Activated T-cell treated with anti-CD3 and anti-CD28 coated beads, Interleukin-2, amount 50 U/mL, for 72 hours (primary cell): ENCODE data around the gene CBY3. TPM values are rescaled to one million over a fixed set of nuclear protein-coding genes. Genes with fewer than 3 reads are reported as not detected.
"Not testable (repeated sequence)": the region's sequence is repeated elsewhere in the genome, so short reads cannot be mapped to it uniquely, and the experiment has no call there.

Experiments used
- ATAC-seq, 2 donors: fragments of 150-1000 bp; cut with Tn5 transposase; replicated peaks in 1 of 2; 2 replicates each; pipeline ENCODE4 v1.10.0; 2021; ENCODE audit warnings: moderate library complexity in 2 of 2, mild to moderate bottlenecking in 1 of 2
- DNase-seq, 2 donors: peaks; one replicate each; pipeline ENCODE4 v3.0.0; 2021 to 2022; ENCODE audit warnings: mixed read lengths in 1 of 2
- H3K27ac Mint-ChIP-seq: one replicate; pipeline ENCODE4 v1.8.0; 2022; ENCODE audit warnings: mild to moderate bottlenecking, moderate library complexity, mixed read lengths
- H3K27me3 Mint-ChIP-seq: one replicate; pipeline ENCODE4 v1.8.0; 2022; ENCODE audit warnings: low read depth, mixed read lengths
- H3K36me3 Mint-ChIP-seq, 2 donors: one replicate each; pipeline ENCODE4 v1.8.0; 2022; ENCODE audit warnings: mixed read lengths in 2 of 2, mild to moderate bottlenecking in 1 of 2; ENCODE audit not compliant: insufficient read depth in 2 of 2
- H3K4me1 Mint-ChIP-seq: one replicate; pipeline ENCODE4 v1.8.0; 2022; ENCODE audit warnings: low read depth, mixed read lengths
- H3K4me3 Mint-ChIP-seq, 2 donors: one replicate each; pipeline ENCODE4 v1.8.0; 2022; ENCODE audit warnings: mild to moderate bottlenecking in 2 of 2, mixed read lengths in 2 of 2, moderate library complexity in 2 of 2
- H3K9me3 Mint-ChIP-seq, 2 donors: one replicate each; pipeline ENCODE4 v1.8.0; 2022; ENCODE audit warnings: mixed read lengths in 2 of 2
- total RNA-seq, 2 donors: library from RNA; stranded (reverse); gene quantifications; one replicate each; pipeline ENCODE4 v1.2.3, GENCODE V29; 2022

Gene CBY3
- total RNA-seq, 2 donors from 2014 or later, result 0.44 TPM; not detected in 1

DNA sequence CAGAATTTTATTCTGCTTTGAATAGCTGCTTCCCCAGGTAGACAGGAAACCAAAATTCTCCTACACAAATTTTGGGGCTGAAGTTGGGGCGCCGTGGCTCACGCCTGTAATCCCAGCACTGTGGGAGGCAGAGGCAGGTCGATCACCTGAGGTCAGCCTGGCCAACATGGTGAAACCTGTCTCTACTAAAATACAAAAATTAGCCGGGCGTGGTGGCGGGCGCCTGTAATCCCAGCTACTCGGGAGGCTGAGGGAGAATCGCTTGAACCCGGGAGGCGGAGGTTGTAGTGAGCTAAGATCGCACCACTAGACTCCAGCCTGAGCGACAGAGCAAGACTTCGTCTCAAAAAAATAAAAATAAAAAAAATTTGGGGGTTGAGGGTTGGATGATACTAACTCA, 16.7 kb upstream of the CBY3 start:
- not testable (repeated sequence) for H3K9me3 Mint-ChIP-seq, H3K27me3 Mint-ChIP-seq, ATAC-seq
- peaks cover 11 to 16% of the 10 kb centered on the region in 2 donors for H3K36me3 Mint-ChIP-seq
- H3K4me3 Mint-ChIP-seq, result peak overlapping the region; percentile 89 to 100
- DNase-seq, result peak in 1 of 2 donors; percentile 6
- peaks cover 35% of the 10 kb centered on the region for H3K4me1 Mint-ChIP-seq
- peak overlapping the region; percentile 100 for H3K27ac Mint-ChIP-seq

DNA sequence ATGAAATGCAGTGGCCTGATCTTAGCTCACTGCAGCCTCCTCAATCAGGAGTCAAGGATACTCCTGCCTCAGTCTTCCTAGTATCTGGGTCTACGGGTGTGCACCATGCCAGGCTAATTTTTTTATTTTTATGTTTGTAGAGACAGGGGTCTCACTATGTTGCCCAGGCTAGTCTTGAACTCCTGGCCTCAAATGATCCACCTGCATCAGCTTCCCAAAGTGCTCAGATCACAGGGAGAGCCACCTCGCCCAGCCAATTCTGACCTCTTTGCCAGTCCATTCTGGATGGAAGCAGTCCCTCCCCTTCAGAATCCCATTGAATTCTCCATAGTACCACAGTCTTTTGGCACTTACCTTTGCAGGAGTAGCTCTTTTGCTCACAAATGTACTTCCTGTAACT, 16.3 kb upstream of the CBY3 start:
- Mint-ChIP-seq H3K27me3 (no peaks in the 10 kb centered on the region), H3K27ac (peak overlapping the region; percentile 100), H3K9me3 (no peaks in the 10 kb centered on the region), H3K36me3 (peaks cover 8 to 13% of the 10 kb centered on the region in 2 donors), H3K4me3 (peak overlapping the region; percentile 89 to 100), H3K4me1 (peaks cover 30% of the 10 kb centered on the region)
- DNase-seq (no peak), ATAC-seq (no peak)

DNA sequence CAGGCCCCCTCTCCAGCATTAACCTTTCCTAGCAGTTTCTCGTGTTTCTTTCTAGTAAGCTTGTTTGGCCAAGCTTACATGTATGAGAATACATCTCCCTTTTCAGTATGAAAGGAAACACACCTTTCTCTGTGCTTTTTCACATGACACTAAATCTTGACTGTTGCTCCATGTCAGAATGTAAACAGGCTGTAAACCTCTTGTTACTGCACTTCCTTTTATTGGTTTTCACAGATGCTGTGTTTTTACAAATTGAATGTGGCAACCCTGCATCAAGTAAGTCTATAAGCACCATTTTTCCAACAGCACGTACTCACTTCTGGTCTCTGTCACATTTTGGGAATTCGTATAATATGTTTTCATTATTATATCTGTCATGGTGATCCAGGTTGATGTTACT, 15.8 kb upstream of the CBY3 start:
- H3K4me3 Mint-ChIP-seq, result no peak overlapping the region
- no peak overlapping the region for H3K27ac Mint-ChIP-seq
- no peaks in the 10 kb centered on the region for H3K27me3 Mint-ChIP-seq
- DNase-seq, result no peak
- H3K4me1 Mint-ChIP-seq, result peaks cover 27% of the 10 kb centered on the region
- ATAC-seq, result no peak
- H3K9me3 Mint-ChIP-seq, result no peaks in the 10 kb centered on the region
- peaks cover 8 to 10% of the 10 kb centered on the region in 2 donors for H3K36me3 Mint-ChIP-seq

DNA sequence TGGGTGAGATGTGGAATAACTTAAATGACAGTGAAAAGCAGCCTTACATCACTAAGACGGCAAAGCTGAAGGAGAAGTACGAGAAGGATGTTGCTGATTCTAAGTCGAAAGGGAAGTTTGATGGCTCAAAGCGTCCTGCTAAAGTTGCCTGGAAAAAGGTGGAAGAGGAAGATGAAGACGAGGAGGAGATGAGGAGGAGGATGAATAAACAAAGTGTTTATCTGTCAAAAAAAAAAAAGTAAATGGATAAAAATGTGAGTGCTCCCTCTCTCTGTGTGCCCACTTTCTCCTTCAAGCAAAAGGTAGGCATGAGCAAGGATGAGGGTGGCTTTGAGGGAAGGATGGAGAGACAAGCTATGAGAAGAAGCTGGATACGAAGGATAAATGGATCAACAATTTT, 13.7 kb upstream of the CBY3 start:
- Mint-ChIP-seq H3K27me3 (no peaks in the 10 kb centered on the region), H3K27ac (no peak overlapping the region), H3K9me3 (no peaks in the 10 kb centered on the region), H3K36me3 (peaks cover 3% of the 10 kb centered on the region in 2 donors), H3K4me1 (peaks cover 15% of the 10 kb centered on the region), H3K4me3 (no peak overlapping the region)
- ATAC-seq (no peak), DNase-seq (no peak)

DNA sequence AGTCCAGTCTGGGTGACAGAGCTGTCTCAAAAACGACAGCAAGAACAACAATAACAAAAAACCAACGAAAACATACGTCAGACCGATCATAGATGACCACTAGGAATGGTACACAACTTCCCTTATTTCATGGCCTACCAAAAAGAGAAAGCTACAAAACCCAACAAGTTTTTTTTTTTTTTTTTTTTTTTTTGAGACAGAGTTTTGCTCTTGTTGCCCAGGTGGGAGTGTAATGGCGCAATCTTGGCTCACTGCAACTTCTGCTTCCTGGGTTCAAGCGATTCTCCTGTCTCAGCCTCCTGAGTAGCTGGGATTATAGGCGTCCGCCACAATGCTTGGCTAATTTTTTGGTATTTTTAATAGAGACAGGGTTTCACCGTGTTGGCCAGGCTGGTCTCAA, 8.4 kb upstream of the CBY3 start:
- H3K27me3 Mint-ChIP-seq, H3K9me3 Mint-ChIP-seq, H3K27ac Mint-ChIP-seq, DNase-seq, ATAC-seq, H3K4me3 Mint-ChIP-seq, H3K4me1 Mint-ChIP-seq, H3K36me3 Mint-ChIP-seq: not testable (repeated sequence)

DNA sequence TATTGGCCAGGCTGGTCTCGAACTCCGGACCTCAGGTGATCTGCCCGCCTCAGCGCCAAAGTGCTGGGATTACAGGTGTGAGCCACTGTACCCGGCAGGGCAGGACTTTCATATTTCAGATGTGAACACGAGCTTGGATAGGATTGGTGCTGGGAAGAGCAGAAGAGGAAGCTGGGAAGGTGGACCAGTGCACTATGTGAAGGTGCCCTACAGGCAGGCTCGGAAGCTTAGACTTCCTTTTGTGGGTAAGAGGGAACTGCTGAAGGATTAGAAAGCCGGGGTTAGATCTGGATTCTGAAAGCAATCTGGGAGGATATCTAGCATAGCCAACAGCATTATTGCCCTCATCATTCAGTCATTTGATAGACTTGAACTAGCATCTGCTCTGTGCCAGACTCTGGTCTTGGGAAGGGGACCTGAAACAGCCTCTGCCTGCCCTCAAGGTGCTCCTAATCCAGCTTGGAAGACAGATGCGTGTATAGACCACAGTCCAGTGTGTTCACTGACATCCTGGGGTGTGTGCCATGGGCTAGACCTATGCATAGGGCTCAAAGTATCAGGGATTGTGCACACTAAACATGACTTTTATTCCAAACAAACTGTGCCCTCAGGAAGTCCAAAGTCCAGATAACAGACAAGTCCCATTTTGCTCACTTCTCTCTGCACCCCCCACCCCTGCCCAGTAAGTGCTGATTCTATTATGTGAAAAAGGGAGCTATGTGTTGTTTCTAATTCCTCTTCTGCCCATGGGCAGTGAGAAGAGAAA, 637 bp downstream of the CBY3 start:
- H3K9me3 Mint-ChIP-seq, result no peaks in the 10 kb centered on the region
- H3K27me3 Mint-ChIP-seq, result no peaks in the 10 kb centered on the region
- ATAC-seq (no peak), DNase-seq (no peak)
- H3K27ac Mint-ChIP-seq, result peak overlapping the region; percentile 6
- peaks cover 48% of the 10 kb centered on the region for H3K4me1 Mint-ChIP-seq
- peak overlapping the region; percentile 77 to 99 for H3K4me3 Mint-ChIP-seq
- H3K36me3 Mint-ChIP-seq, result peaks cover 6 to 13% of the 10 kb centered on the region in 2 donors

DNA sequence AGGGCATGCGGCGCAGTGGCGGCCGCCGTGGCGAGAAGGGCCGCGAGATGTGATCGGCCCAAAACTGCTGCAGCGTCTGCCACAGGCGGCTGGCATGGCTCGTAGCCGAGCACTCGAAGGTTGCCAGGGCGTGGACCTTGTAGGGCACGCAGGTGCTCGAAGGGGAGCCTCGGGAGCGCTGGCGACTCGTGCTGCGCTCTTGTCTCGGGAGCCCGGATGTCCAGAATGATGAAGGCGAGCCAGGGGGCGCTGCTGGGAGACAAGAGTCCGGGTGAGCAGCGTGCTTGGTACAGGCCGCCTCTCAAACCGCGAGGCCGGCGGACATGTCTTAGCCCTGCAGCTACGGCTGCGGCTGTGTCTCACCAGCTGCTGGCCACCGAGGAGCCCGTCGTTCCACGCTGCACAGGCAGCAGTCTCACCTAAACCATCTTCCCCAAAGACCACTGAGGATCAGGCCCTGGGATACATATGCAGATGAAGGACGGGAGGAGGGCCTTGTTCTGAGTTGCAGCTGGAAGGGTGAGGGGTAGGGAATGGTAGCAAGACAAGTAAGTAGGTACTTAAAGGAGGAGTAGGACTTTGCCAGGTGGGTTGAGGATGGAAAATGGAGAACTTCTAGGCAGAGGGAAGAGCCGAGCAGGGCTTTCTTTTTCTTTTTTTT, 1.7 kb downstream of the CBY3 start:
- peak; percentile 60 to 63 for ATAC-seq
- Mint-ChIP-seq H3K27ac (peak overlapping the region; percentile 96), H3K36me3 (peaks cover 6 to 13% of the 10 kb centered on the region in 2 donors), H3K27me3 (no peaks in the 10 kb centered on the region), H3K9me3 (no peaks in the 10 kb centered on the region), H3K4me1 (peaks cover 48% of the 10 kb centered on the region), H3K4me3 (peak overlapping the region; percentile 96 to 99)
- DNase-seq, result peak; percentile 85 to 87

DNA sequence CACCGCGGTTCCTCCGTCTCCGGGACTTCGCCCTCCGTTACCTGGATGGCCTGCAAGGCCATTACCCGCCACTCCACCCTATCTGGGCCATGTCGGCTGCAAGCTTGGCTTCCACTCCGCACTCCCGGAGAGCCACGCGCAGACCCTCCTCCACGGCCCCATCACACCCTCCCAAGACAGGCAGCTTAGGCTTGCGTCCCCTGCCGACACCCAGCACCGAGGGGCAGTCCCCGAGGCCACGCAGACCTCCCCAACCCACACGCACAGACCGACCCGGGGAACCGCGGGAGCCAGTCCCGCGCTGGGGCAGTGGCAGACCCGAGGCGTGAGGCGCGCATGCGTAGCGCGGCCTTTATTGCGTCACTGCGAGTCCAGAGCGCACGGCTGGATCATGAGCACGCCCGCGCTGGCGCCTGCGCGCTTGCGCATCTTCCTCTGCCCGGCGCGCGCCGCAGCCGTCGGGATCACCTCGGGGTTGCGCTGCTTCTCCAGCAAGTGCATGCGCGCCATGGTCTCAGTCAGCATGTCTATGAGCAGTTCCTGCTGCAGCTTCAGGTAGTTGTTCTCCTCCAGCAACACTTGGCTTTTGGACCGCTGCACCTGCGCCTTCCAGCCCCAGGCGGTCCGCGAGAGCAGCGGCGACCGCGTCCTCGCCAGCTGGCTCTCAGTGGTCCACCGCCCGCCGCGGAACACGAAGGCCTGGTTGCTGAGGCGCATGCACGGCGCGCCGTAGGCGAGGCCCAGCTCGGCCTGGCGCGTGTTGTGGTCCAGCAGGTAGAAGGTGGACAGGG, 2.4 kb downstream of the CBY3 start:
- Mint-ChIP-seq H3K4me1 (peaks cover 48% of the 10 kb centered on the region), H3K36me3 (peaks cover 6 to 13% of the 10 kb centered on the region in 2 donors), H3K9me3 (no peaks in the 10 kb centered on the region), H3K27ac (peak overlapping the region; percentile 96), H3K27me3 (no peaks in the 10 kb centered on the region), H3K4me3 (peak overlapping the region; percentile 96 to 99)
- ATAC-seq, result peak; percentile 91 to 92
- peak; percentile 95 for DNase-seq

DNA sequence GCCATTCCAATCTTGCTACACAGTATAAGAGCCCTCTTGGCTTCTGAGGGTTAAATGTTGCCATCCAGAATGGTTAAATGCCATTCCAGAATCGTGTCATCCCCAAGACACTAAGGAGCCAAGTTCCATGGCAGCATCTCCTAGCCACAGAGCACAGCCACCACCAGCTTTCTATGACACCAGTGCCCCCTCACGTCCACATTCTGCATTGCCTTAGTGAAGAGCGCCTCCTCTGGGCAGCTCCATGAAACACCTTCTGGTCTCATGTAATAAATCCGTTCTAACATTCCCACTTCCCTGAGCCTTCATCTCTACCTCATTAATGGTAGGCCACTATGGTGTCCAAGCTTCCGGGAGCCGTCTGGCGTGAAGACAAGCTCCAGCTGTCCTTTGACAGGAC, 12.4 kb downstream of the CBY3 start:
- ATAC-seq (peak; percentile 49 to 75), DNase-seq (peak; percentile 28 to 47)
- Mint-ChIP-seq H3K9me3 (no peaks in the 10 kb centered on the region), H3K27me3 (no peaks in the 10 kb centered on the region), H3K36me3 (no peaks in the 10 kb centered on the region), H3K4me3 (no peak overlapping the region), H3K4me1 (no peaks in the 10 kb centered on the region), H3K27ac (no peak overlapping the region)

DNA sequence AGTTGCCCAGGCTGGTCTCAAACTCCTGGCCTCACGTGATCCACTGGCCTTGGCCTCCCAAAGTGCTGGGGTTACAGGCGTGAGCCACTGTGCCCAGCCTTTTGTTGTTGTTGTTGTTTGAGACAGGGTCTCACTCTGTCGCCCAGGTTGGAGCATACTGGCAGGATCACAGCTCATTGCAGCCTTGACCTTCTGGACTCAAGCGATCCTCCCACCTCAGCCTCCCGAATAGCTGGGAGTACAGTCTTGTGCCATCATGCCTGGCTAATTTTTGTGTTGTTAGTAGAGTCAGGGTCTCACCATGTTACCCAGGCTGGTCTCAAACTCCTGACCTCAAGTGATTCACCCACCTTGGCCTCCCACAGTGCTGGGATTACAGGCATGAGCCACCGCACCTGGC, 19.2 kb downstream of the CBY3 start:
- not testable (repeated sequence) for H3K27me3 Mint-ChIP-seq

DNA sequence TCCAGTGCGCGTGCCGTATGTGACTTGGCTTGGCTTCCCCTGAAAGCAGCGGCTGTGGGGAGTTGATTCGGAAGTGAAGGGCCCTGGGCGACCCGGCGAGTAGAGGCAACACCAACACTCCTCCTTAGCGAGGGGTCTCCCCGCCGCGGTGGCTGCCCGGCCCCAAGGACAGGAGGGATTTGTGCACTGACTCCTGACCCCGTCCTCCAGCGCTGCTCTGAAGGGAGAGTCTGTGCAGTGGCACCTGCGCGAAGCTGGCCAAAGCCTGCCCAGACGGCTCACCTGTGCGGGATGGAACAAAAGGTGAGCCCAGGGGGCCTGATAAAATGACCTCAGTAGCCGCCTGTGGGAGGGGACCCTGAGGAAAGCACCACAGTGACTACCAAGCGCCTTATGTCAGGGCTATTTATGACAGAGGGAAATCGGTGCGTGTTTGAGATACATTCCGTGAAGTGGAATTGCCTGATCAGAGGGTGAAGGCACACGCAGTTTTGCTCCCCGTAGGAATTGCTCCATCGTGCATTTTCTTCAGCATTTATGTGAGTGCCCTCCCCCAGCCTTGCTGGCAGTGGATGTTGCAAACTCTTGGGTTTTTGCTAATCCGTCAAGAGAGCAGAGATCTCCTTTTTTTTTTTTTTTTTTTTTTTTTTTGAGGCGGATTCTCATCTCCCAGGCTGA, 22.5 kb downstream of the CBY3 start:
- not testable (repeated sequence) for H3K4me1 Mint-ChIP-seq, H3K36me3 Mint-ChIP-seq, H3K9me3 Mint-ChIP-seq, H3K27me3 Mint-ChIP-seq, H3K27ac Mint-ChIP-seq, DNase-seq
- H3K4me3 Mint-ChIP-seq, result peak overlapping the region; percentile 86 to 88
- ATAC-seq, result peak; percentile 76 to 78

More for the DNA sequence above, 19.2 kb downstream of the CBY3 start:
- not testable (repeated sequence) for H3K4me3 Mint-ChIP-seq, H3K4me1 Mint-ChIP-seq, H3K9me3 Mint-ChIP-seq, DNase-seq, H3K36me3 Mint-ChIP-seq, ATAC-seq, H3K27ac Mint-ChIP-seq

DNA sequence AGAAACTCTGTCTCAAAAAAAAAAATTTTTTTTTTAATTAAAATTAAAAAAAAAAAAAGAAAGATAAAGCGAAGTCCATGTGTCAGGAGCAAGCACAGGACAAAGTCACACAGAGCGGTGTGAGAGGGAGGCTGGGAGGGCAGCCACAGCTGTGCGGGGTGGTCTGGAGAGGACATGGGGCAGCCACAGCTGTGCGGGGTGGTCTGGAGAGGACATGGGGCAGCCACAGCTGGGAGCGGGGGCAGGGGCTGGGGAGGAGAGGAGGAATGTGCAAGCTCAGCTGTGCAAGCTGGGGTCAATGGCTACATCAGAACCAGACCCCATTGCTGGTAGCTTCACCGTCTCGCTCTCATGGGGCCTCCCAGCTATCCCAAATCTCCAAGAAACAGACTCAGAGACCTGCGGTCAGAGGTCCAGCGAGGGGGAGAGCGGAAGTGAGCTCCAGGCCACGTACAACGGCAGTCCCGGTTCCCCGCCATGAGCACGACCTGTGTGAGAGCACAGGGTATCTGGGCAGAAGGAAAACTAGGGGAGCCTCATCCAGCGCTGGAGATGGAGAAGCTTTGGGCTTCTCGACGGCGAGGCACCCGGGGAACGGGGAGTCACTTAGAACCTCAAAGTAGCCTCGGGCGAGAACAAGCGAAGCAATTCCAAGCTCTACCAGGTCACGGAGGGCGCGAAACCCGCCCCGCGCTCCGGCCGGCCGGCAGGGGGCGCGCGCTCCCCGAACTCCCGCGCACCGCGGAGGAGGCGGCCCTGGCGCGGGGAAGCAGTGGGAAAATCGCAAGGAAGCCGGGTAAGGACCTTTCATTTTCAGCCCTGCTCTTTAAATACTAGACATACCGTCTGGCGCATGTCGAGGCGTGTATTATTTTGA, 23.3 kb downstream of the CBY3 start:
- H3K4me1 Mint-ChIP-seq, H3K9me3 Mint-ChIP-seq, H3K36me3 Mint-ChIP-seq, H3K27me3 Mint-ChIP-seq, DNase-seq, H3K27ac Mint-ChIP-seq: not testable (repeated sequence)
- H3K4me3 Mint-ChIP-seq, result peak overlapping the region in 1 of 2 donors; percentile 88
- peak; percentile 97 for ATAC-seq
